ENCODE results near the gene AGAP9. TPM values are rescaled to one million over a fixed set of nuclear protein-coding genes. Genes with fewer than 3 reads are reported as not detected.
"Not testable (repeated sequence)": the region's sequence is repeated elsewhere in the genome, so short reads cannot be mapped to it uniquely, and the experiment has no call there.

The AGAP9 gene
- total and polyA plus RNA-seq, 2 of the 8 experiments (the other 6 are each of a cell fraction or from before 2014, with no cell fraction given), result 7.2 to 9.3 TPM

DNA sequence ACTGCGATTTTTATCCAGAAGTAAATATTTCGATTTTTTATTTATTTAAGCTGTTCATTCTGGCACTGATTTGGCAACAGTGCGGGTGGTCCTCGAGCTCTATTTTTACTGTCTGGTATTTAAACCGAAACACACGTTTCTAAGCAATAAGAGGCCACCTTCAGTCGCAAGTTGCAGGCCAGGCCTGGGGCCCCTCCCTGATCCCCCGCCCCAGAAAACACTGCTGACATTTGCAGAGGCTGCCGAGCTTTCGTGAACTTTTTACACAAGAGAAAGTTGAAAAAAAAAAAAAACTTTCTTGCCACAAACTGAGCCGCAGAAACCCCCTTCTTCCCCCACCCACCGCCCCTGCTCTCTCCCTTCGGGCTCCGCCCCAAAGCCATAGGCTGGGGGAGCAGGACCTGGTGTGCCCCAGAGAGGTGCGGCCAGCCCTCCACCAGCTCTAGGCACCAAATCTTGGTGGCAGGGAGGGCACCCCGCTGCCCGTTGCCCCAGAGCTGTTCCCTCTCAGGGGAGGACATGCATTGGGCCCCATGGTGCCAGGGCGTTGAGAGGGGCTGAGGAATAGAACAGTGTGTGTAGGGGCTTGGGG lies 42.8 kb upstream of the AGAP9 start:
- H2AFZ ChIP-seq (ENCODE audit: low read length); H2BK20ac ChIP-seq (ENCODE audit: low read length); H2BK12ac ChIP-seq (ENCODE audit: low read depth, low read length); H3K4me3 ChIP-seq (ENCODE audit: extremely low read depth in 1 of 4, insufficient read depth in 2 of 4, low read depth in 3 of 4, low read length in 4 of 4); H2BK15ac ChIP-seq (ENCODE audit: low read length); H3K4ac ChIP-seq (replicated peaks; ENCODE audit: insufficient read length, low read depth, low read length); H3K23me2 ChIP-seq (ENCODE audit: low read depth, low read length); H3K9ac ChIP-seq (replicated peaks in 1 of 4; ENCODE audit: extremely low read depth in 1 of 4, low read depth in 3 of 4, low read length in 3 of 4); H3K36me3 ChIP-seq (ENCODE audit: control insufficient read depth in 2 of 4, insufficient read depth in 4 of 4, low read length in 3 of 4); H3K79me2 ChIP-seq (ENCODE audit: control insufficient read depth in 1 of 2, insufficient read depth in 2 of 2, low read length in 2 of 2); FAIRE-seq; DNase-seq (ENCODE audit: low read depth in 1 of 2, low spot score in 2 of 2); H4K8ac ChIP-seq (ENCODE audit: extremely low read depth, insufficient read depth, low read length); POLR2A ChIA-PET (ENCODE audit: partially characterized antibody); H3K56ac ChIP-seq (replicated peaks; ENCODE audit: insufficient read length, low read depth, low read length); H4K91ac ChIP-seq (replicated peaks; ENCODE audit: insufficient read length, low read length); H3K4me2 ChIP-seq (ENCODE audit: insufficient read depth in 1 of 2, low read depth in 2 of 2, low read length in 2 of 2); H3K23ac ChIP-seq (ENCODE audit: insufficient read length); CTCF ChIA-PET (ENCODE audit: partially characterized antibody); H3K4me1 ChIP-seq (replicated peaks in 1 of 4; ENCODE audit: control insufficient read depth in 3 of 4, insufficient read depth in 4 of 4, low read length in 3 of 4); H3K14ac ChIP-seq (ENCODE audit: insufficient read length); H2BK5ac ChIP-seq (ENCODE audit: low read depth, low read length); H2BK120ac ChIP-seq (replicated peaks; ENCODE audit: low read depth, low read length); H2AK5ac ChIP-seq (ENCODE audit: low read depth, low read length); H3K27me3 ChIP-seq (replicated peaks in 1 of 4; ENCODE audit: control insufficient read depth in 3 of 4, extremely low read depth in 1 of 4, insufficient read depth in 3 of 4, low read length in 3 of 4); H3K9me3 ChIP-seq (ENCODE audit: insufficient read depth in 2 of 2, low read depth in 1 of 2, low read length in 1 of 2); H3K27ac ChIP-seq (ENCODE audit: low read depth, low read length); H4K20me1 ChIP-seq (replicated peaks in 1 of 2; ENCODE audit: control insufficient read depth in 1 of 2, insufficient read depth in 2 of 2, low read length in 2 of 2); H3K18ac ChIP-seq (ENCODE audit: extremely low read depth, low read length); H4K5ac ChIP-seq (ENCODE audit: insufficient read length, low read depth, low read length); H3K79me1 ChIP-seq (ENCODE audit: low read depth, low read length): not testable (repeated sequence)
- WGBS, 2 experiments (ENCODE audit: extremely low coverage in 1 of 2, insufficient coverage in 1 of 2, insufficient read length in 1 of 2, insufficient replicate concordance in 2 of 2, low coverage in 1 of 2, low lambda C conversion rate in 2 of 2, missing lambda C conversion rate in 1 of 2), result 93% methylated on average over 6 of the region's 18 CpGs; no CpG with 5 or more reads in 1 of the 2 experiments

DNA sequence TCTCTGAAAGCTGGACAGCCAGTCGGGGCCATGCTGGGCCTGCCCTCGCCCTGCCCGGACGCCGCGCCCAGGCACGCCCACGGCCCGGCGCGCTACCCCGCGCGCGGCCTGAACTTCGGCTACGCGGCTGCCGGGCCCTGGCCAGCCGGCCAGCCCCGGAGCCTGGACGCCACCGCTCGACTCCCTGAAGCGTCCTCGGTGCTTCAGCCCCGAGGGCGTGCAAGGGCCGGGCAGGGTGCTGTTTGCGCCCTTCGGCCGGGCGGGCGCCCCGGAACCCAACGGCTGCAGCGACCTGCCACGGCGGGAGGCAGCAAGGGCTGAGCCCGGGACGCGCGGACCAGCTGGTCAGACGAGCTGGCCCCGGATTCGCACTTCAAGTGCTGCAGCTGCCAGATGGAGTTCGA lies 42.1 kb upstream of the AGAP9 start:
- H3K27ac ChIP-seq (ENCODE audit: low read depth, low read length); FAIRE-seq; H2AK5ac ChIP-seq (ENCODE audit: low read depth, low read length); H3K79me2 ChIP-seq (ENCODE audit: control insufficient read depth in 1 of 2, insufficient read depth in 2 of 2, low read length in 2 of 2); H3K9ac ChIP-seq (replicated peaks in 1 of 4; ENCODE audit: extremely low read depth in 1 of 4, low read depth in 3 of 4, low read length in 3 of 4); H3K18ac ChIP-seq (ENCODE audit: extremely low read depth, low read length); H2BK15ac ChIP-seq (ENCODE audit: low read length); H3K4me2 ChIP-seq (ENCODE audit: insufficient read depth in 1 of 2, low read depth in 2 of 2, low read length in 2 of 2); H3K27me3 ChIP-seq (replicated peaks in 1 of 4; ENCODE audit: control insufficient read depth in 3 of 4, extremely low read depth in 1 of 4, insufficient read depth in 3 of 4, low read length in 3 of 4); H2BK5ac ChIP-seq (ENCODE audit: low read depth, low read length); H2AFZ ChIP-seq (ENCODE audit: low read length); H3K56ac ChIP-seq (replicated peaks; ENCODE audit: insufficient read length, low read depth, low read length); H3K79me1 ChIP-seq (ENCODE audit: low read depth, low read length); H4K20me1 ChIP-seq (replicated peaks in 1 of 2; ENCODE audit: control insufficient read depth in 1 of 2, insufficient read depth in 2 of 2, low read length in 2 of 2); H3K4me1 ChIP-seq (replicated peaks in 1 of 4; ENCODE audit: control insufficient read depth in 3 of 4, insufficient read depth in 4 of 4, low read length in 3 of 4); H3K23ac ChIP-seq (ENCODE audit: insufficient read length); H3K4ac ChIP-seq (replicated peaks; ENCODE audit: insufficient read length, low read depth, low read length); H3K9me3 ChIP-seq (ENCODE audit: insufficient read depth in 2 of 2, low read depth in 1 of 2, low read length in 1 of 2); H3K36me3 ChIP-seq (ENCODE audit: control insufficient read depth in 2 of 4, insufficient read depth in 4 of 4, low read length in 3 of 4); H4K8ac ChIP-seq (ENCODE audit: extremely low read depth, insufficient read depth, low read length); H4K5ac ChIP-seq (ENCODE audit: insufficient read length, low read depth, low read length); H3K4me3 ChIP-seq (ENCODE audit: extremely low read depth in 1 of 4, insufficient read depth in 2 of 4, low read depth in 3 of 4, low read length in 4 of 4); POLR2A ChIA-PET (ENCODE audit: partially characterized antibody); DNase-seq (ENCODE audit: low read depth in 1 of 2, low spot score in 2 of 2); H2BK12ac ChIP-seq (ENCODE audit: low read depth, low read length); H3K14ac ChIP-seq (ENCODE audit: insufficient read length); H4K91ac ChIP-seq (replicated peaks; ENCODE audit: insufficient read length, low read length); H2BK20ac ChIP-seq (ENCODE audit: low read length); H3K23me2 ChIP-seq (ENCODE audit: low read depth, low read length); H2BK120ac ChIP-seq (replicated peaks; ENCODE audit: low read depth, low read length); CTCF ChIA-PET (ENCODE audit: partially characterized antibody): not testable (repeated sequence)
- WGBS, 2 experiments (ENCODE audit: extremely low coverage in 1 of 2, insufficient coverage in 1 of 2, insufficient read length in 1 of 2, insufficient replicate concordance in 2 of 2, low coverage in 1 of 2, low lambda C conversion rate in 2 of 2, missing lambda C conversion rate in 1 of 2), result 91% methylated on average over 21 of the region's 47 CpGs; no CpG with 5 or more reads in 1 of the 2 experiments
